HepG2 (cell line): ENCODE measurements around the gene TMEM80. TPM values are rescaled to one million over a fixed set of nuclear protein-coding genes. Genes with fewer than 3 reads are reported as not detected.

Experiments
- ATF7 ChIP-seq, 2 experiments: fragments of 450-650 bp in 1 of 2; sonication (generic) in 1 of 2; formaldehyde crosslinking in 1 of 2; IDR thresholded peaks; 2 replicates each; pipeline versions ENCODE4 v1.4.0 to v1.6.1; 2016 to 2020; ENCODE audit warnings: antibody characterized with exemption in 1 of 2, mild to moderate bottlenecking in 1 of 2, missing genetic modification reagents in 1 of 2
- HNF1A ChIP-seq, 2 experiments: sonication (generic) in 1 of 2; formaldehyde crosslinking in 1 of 2; IDR thresholded peaks; 2 replicates each; pipeline versions ENCODE4 v1.4.0 to v1.6.1; 2016 to 2020; ENCODE audit warnings: borderline replicate concordance in 1 of 2, low read depth in 1 of 2, mild to moderate bottlenecking in 1 of 2, missing genetic modification reagents in 1 of 2
- NR3C1 ChIP-seq: sonication (generic); formaldehyde crosslinking; IDR thresholded peaks from 2 replicates; pipeline ENCODE4 v1.4.0; 2020; ENCODE audit warnings: missing genetic modification reagents
- PATZ1 ChIP-seq: sonication (generic); formaldehyde crosslinking; IDR thresholded peaks from 2 replicates; pipeline ENCODE4 v1.4.0; 2020; ENCODE audit warnings: missing genetic modification reagents
- POGZ ChIP-seq: sonication (generic); formaldehyde crosslinking; IDR thresholded peaks from 2 replicates; pipeline ENCODE4 v1.4.0; 2020; ENCODE audit warnings: mild to moderate bottlenecking, missing genetic modification reagents
- RXRB ChIP-seq: IDR thresholded peaks from 2 replicates; pipeline ENCODE4 v1.6.1; 2016; ENCODE audit warnings: borderline replicate concordance, missing genetic modification reagents, missing compliant biosample characterization
- ZBTB7A ChIP-seq: sonication (generic); formaldehyde crosslinking; IDR thresholded peaks from 2 replicates; pipeline ENCODE4 v1.8.0; 2022; ENCODE audit warnings: mild to moderate bottlenecking, missing genetic modification reagents
- ZEB1 ChIP-seq: IDR thresholded peaks from 2 replicates; pipeline ENCODE4 v1.6.1; 2012; ENCODE audit warnings: mild to moderate bottlenecking, low read depth, inconsistent platforms; ENCODE audit not compliant: insufficient replicate concordance
- ZNF224 ChIP-seq: sonication (generic); formaldehyde crosslinking; IDR thresholded peaks from 2 replicates; pipeline ENCODE4 v1.5.0; 2020; ENCODE audit warnings: mild to moderate bottlenecking, missing genetic modification reagents
- ZNF331 ChIP-seq: sonication (generic); formaldehyde crosslinking; IDR thresholded peaks from 2 replicates; pipeline ENCODE4 v1.4.0; 2020; ENCODE audit warnings: missing genetic modification reagents
- ZNF644 ChIP-seq: IDR thresholded peaks from 2 replicates; pipeline ENCODE4 v1.6.1; 2016; ENCODE audit warnings: low read depth
- ZSCAN21 ChIP-seq: sonication (generic); formaldehyde crosslinking; IDR thresholded peaks from 2 replicates; pipeline ENCODE4 v1.8.0; 2022; ENCODE audit warnings: mild to moderate bottlenecking, missing genetic modification reagents, moderate library complexity, borderline replicate concordance
- polyA plus RNA-seq, 8 experiments: library from polyadenylated mRNA; depleted of rRNA in 3 of 8; stranded (reverse) in 7 of 8; unstranded in 1 of 8; fragments of >200 nt; fragmentation: Illumina TruSeq in 4 of 8; extraction: Trizol in 4 of 8; gene quantifications; 2 replicates each; pipeline versions ENCODE4 v1.2.1 to v1.2.3, GENCODE V29; 2011 to 2016; ENCODE audit warnings: low read depth in 4 of 8, missing spikeins in 1 of 8, mixed read lengths in 1 of 8; ENCODE audit not compliant: insufficient read depth in 1 of 8
- total RNA-seq, 5 experiments: library from RNA; depleted of rRNA; stranded (reverse); fragments of >200 nt; fragmentation: Illumina TruSeq; extraction: Trizol; gene quantifications; 2 replicates each; pipeline ENCODE4 v1.2.3, GENCODE V29; 2016; ENCODE audit warnings: low read depth in 1 of 5
- TF ChIP-seq, protein P1 (sequence below): sonication (generic); formaldehyde crosslinking; IDR thresholded peaks from 2 replicates; pipeline ENCODE4 v1.4.0; 2020; ENCODE audit warnings: missing genetic modification reagents
- TF ChIP-seq, protein P2 (sequence below): IDR thresholded peaks from 2 replicates; pipeline ENCODE4 v1.6.1; 2016; ENCODE audit warnings: mild to moderate bottlenecking

Gene TMEM80
- total and polyA plus RNA-seq, 2 of the 13 experiments (the other 11 are each of a cell fraction or from before 2014, with no cell fraction given), result 5.6 to 17.1 TPM

- TF ChIP-seq, protein P1, sequence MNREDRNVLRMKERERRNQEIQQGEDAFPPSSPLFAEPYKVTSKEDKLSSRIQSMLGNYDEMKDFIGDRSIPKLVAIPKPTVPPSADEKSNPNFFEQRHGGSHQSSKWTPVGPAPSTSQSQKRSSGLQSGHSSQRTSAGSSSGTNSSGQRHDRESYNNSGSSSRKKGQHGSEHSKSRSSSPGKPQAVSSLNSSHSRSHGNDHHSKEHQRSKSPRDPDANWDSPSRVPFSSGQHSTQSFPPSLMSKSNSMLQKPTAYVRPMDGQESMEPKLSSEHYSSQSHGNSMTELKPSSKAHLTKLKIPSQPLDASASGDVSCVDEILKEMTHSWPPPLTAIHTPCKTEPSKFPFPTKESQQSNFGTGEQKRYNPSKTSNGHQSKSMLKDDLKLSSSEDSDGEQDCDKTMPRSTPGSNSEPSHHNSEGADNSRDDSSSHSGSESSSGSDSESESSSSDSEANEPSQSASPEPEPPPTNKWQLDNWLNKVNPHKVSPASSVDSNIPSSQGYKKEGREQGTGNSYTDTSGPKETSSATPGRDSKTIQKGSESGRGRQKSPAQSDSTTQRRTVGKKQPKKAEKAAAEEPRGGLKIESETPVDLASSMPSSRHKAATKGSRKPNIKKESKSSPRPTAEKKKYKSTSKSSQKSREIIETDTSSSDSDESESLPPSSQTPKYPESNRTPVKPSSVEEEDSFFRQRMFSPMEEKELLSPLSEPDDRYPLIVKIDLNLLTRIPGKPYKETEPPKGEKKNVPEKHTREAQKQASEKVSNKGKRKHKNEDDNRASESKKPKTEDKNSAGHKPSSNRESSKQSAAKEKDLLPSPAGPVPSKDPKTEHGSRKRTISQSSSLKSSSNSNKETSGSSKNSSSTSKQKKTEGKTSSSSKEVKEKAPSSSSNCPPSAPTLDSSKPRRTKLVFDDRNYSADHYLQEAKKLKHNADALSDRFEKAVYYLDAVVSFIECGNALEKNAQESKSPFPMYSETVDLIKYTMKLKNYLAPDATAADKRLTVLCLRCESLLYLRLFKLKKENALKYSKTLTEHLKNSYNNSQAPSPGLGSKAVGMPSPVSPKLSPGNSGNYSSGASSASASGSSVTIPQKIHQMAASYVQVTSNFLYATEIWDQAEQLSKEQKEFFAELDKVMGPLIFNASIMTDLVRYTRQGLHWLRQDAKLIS (CRISPR knock-in tag), result no peak
- TF ChIP-seq, protein P2, sequence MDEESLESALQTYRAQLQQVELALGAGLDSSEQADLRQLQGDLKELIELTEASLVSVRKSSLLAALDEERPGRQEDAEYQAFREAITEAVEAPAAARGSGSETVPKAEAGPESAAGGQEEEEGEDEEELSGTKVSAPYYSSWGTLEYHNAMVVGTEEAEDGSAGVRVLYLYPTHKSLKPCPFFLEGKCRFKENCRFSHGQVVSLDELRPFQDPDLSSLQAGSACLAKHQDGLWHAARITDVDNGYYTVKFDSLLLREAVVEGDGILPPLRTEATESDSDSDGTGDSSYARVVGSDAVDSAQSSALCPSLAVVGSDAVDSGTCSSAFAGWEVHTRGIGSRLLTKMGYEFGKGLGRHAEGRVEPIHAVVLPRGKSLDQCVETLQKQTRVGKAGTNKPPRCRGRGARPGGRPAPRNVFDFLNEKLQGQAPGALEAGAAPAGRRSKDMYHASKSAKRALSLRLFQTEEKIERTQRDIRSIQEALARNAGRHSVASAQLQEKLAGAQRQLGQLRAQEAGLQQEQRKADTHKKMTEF (CRISPR knock-in tag), result peak; percentile 57
- TF ChIP-seq ZEB1, result peak; percentile 5
- TF ChIP-seq ZNF331 (CRISPR knock-in tag), result 0 out of 2 replicates have a peak, but pooled peaks have one; percentile 12
- TF ChIP-seq POGZ (CRISPR knock-in tag), result no peak
- TF ChIP-seq ZBTB7A (CRISPR knock-in tag), result 0 out of 2 replicates have a peak, but pooled peaks have one; percentile 64
- TF ChIP-seq ZNF224 (CRISPR knock-in tag), result no peak
- peak; percentile 21; the same call in 1 of the 2 replicates for TF ChIP-seq ZSCAN21 (CRISPR knock-in tag)
- TF ChIP-seq NR3C1, result no peak
- no peak for TF ChIP-seq ATF7 (IDR thresholded peaks at IDR 0.05)
- TF ChIP-seq ATF7 (CRISPR knock-in tag; IDR thresholded peaks at IDR 0.05), result no peak
- peak; percentile 40 for TF ChIP-seq PATZ1 (CRISPR knock-in tag)
- peak; percentile 61 for TF ChIP-seq RXRB (CRISPR knock-in tag)
- no peak for TF ChIP-seq ZNF644 (CRISPR knock-in tag)
- peak; percentile 90 for TF ChIP-seq HNF1A (IDR thresholded peaks at IDR 0.05; ENCODE audit: low read depth)
- TF ChIP-seq HNF1A (CRISPR knock-in tag; IDR thresholded peaks at IDR 0.05; ENCODE audit: borderline replicate concordance), result peak; percentile 94
Measured at GRCh38 chr11:655036-655726, 40.4 kb upstream of the TMEM80 start (continued).
